ENCODE results near the gene RASA4.
"Not testable (repeated sequence)": the region's sequence is repeated elsewhere in the genome, so short reads cannot be mapped to it uniquely, and the experiment has no call there.

The RASA4 gene

GRCh38 chr7:102542771-102543170 is 73.8 kb downstream of the RASA4 start:
- not testable (repeated sequence) for DNase-seq

GRCh38 chr7:102542083-102542482 is 74.5 kb downstream of the RASA4 start:
- DNase-seq, result not testable (repeated sequence)

GRCh38 chr7:102540604-102541003 is 76.0 kb downstream of the RASA4 start:
- DNase-seq, result not testable (repeated sequence)

GRCh38 chr7:102535062-102535615 is 81.4 kb downstream of the RASA4 start:
- not testable (repeated sequence) for DNase-seq

GRCh38 chr7:102532127-102532526 is 84.4 kb downstream of the RASA4 start:
- DNase-seq, result not testable (repeated sequence)

GRCh38 chr7:102531583-102531982 is 85.0 kb downstream of the RASA4 start:
- DNase-seq, result not testable (repeated sequence)

- not testable (repeated sequence) for DNase-seq
These were observed 88.4 kb downstream of the RASA4 start for GRCh38 chr7:102527822-102528793.

GRCh38 chr7:102527182-102527581 is 89.4 kb downstream of the RASA4 start:
- DNase-seq, result not testable (repeated sequence)

GRCh38 chr7:102524803-102525202 is 91.8 kb downstream of the RASA4 start:
- not testable (repeated sequence) for DNase-seq

Data from NK-92 treated with Interleukin-12 subunit alpha and Interleukin-12 subunit beta, amount 100 ng/mL, for 24 hours (cell line).